Thymus (tissue), 11 donors: Measurements from ENCODE around the gene ETNK2. TPM values are rescaled to one million over a fixed set of nuclear protein-coding genes. Genes with fewer than 3 reads are reported as not detected.

Source experiments
- DNase-seq, 9 donors: peaks; one replicate each; pipeline ENCODE4 v3.0.0-alpha.2; 2013; ENCODE audit warnings: low spot score in 9 of 9, low read depth in 6 of 9, missing footprints in 1 of 9
- H3K27ac ChIP-seq, 2 donors: one replicate each; pipeline ENCODE4 v1.5.1; 2013; ENCODE audit warnings: control low read depth in 1 of 2, low read depth in 1 of 2, low read length in 1 of 2, mild to moderate bottlenecking in 1 of 2, moderate library complexity in 1 of 2
- H3K27me3 ChIP-seq, 2 donors: one replicate each; pipeline ENCODE4 v1.5.1; 2013; ENCODE audit warnings: low read length in 1 of 2; ENCODE audit not compliant: control insufficient read depth in 2 of 2, insufficient read depth in 1 of 2
- H3K36me3 ChIP-seq, 2 donors: one replicate each; pipeline ENCODE4 v1.5.1; 2013; ENCODE audit warnings: low read length in 1 of 2, mild to moderate bottlenecking in 1 of 2, moderate library complexity in 1 of 2; ENCODE audit not compliant: control insufficient read depth in 2 of 2, insufficient read depth in 2 of 2
- H3K4me1 ChIP-seq, 2 donors: one replicate each; pipeline ENCODE4 v1.5.1; 2013; ENCODE audit warnings: low read length in 2 of 2; ENCODE audit not compliant: control insufficient read depth in 2 of 2, insufficient read depth in 2 of 2
- H3K4me3 ChIP-seq, 2 donors: one replicate each; pipeline ENCODE4 v1.5.1; 2013; ENCODE audit warnings: low read length in 2 of 2, control low read depth in 1 of 2, mild to moderate bottlenecking in 1 of 2
- H3K9me3 ChIP-seq, 2 donors: one replicate each; pipeline ENCODE4 v1.5.1; 2013; ENCODE audit warnings: low read length in 1 of 2, mild to moderate bottlenecking in 1 of 2; ENCODE audit not compliant: control insufficient read depth in 2 of 2, insufficient read depth in 1 of 2
- WGBS: extraction: QIAGEN DNeasy Blood & Tissue Kit; methylation state at CpG from one replicate; pipeline ENCODE4 v1.1.7; 2013; 5-methylcytosine and 5-hydroxymethylcytosine counted together
- polyA plus RNA-seq: library from polyadenylated mRNA; stranded (reverse); fragments of 200-250 nt; gene quantifications from one replicate; pipeline ENCODE4 v1.2.3, GENCODE V29; 2013
- total RNA-seq: library from RNA; stranded (reverse); fragments of 120-200 nt; gene quantifications from one replicate; pipeline ENCODE4 v1.2.4, GENCODE V29; 2013
- donor health status: healthy.

Gene ETNK2
- total and polyA plus RNA-seq, 2 donors: 5.0 to 9.8 TPM

DNA sequence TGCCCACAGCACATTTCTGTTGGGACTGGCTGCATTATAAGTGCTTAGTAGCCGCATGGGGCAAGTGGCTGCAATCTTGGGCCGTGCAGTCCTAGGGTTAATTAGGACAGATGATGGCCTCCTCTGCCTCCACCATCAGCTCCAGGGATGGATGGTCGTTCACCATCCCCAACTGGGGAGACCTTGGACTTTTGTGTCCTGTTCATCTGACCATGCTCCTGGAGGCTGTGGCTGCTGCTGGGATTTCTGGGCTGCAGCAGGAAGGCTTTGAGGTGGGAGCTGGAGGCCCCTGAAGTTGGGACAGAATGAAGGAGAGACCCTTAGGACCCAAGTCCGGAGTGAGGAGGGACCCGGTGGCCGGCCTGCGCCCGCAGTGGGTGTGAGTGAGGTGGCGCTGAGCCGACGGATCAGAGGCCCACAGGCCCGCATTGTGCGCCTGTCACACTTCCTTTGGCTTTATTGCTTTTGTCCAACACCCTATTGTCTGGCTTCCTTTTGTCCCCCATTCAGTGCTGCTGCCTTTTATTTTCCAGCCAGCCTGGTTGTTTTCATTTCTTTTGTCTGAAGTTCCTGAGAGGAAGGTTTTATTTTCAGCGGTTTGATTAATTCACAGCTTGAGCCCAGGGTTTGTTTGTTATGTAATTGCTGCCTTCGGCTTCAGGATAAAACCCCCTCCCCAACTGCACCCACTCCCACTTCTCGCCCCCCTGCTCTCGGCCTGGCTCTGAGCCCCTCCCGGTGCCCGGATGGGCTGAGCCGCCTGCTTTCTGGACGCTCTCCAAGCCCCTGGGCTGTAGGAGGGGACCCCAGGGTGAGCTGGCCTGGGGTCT lies 43.3 kb downstream of the ETNK2 start:
- H3K27ac ChIP-seq: no peak overlapping the region
- no peaks in the 10 kb centered on the region for H3K27me3 ChIP-seq
- H3K9me3 ChIP-seq: no peaks in the 10 kb centered on the region
- WGBS: 88% methylated on average over 21 of the region's 21 CpGs
- H3K4me3 ChIP-seq: no peak overlapping the region
- H3K4me1 ChIP-seq: peaks cover 0 to 16% of the 10 kb centered on the region in 2 donors
- H3K36me3 ChIP-seq: no peaks in the 10 kb centered on the region
- DNase-seq: no peak

- Histone ChIP-seq H3K27ac (no peak overlapping the region), H3K4me3 (no peak overlapping the region), H3K36me3 (no peaks in the 10 kb centered on the region), H3K9me3 (no peaks in the 10 kb centered on the region), H3K27me3 (no peaks in the 10 kb centered on the region), H3K4me1 (peaks cover 0 to 22% of the 10 kb centered on the region in 2 donors)
- DNase-seq: no peak
- WGBS: over 99% methylated on average over 2 of the region's 2 CpGs
Observed at GRCh38 chr1:204107892-204108291, 44.0 kb downstream of the ETNK2 start.

DNA sequence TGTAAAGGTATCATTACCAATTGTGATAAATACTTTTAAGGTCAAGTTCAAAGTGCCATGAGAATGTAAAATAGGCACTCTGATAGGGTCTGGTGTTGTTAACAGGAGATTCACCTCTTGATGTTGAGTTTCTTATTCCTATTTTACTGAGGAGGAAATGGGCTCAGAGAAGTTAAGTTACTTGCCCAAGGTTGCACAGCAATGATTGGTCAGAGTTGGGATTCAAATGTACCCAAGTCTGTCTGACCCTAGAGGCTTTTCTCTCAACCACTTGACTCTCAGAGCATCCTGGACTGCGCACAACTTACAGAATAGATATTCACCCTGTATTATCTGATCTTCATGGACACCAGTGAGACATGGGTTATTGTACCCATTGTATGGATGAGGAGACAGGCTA lies 45.0 kb downstream of the ETNK2 start:
- no peak overlapping the region for H3K27ac ChIP-seq
- DNase-seq: no peak
- H3K27me3 ChIP-seq: peaks cover 0 to 3% of the 10 kb centered on the region in 2 donors
- no peaks in the 10 kb centered on the region for H3K36me3 ChIP-seq
- H3K4me1 ChIP-seq: peaks cover under 1 to 32% of the 10 kb centered on the region in 2 donors
- no peak overlapping the region for H3K4me3 ChIP-seq
- 93% methylated on average over 1 of the region's 1 CpG for WGBS
- H3K9me3 ChIP-seq: no peaks in the 10 kb centered on the region

DNA sequence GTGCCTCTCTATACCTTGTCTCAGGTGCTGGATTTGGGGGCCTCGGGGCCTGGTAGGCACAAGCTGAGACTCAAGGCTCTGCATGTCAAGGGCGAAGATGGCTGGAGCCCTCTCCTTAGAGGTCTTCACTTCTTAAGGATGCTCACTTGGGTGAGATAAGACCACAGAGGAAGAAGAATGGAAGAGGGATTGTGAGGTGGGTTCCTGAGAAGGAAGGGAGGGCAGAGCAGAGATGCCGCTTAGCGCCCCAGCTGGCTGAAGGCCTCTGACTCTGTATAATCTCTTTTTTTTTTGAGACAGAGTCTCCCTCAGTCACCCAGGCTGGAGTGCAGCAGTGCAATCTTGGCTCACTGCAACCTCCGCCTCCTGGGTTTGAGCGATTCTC lies 46.7 kb downstream of the ETNK2 start:
- DNase-seq: peak in 1 of 9 donors; percentile 35
- no peaks in the 10 kb centered on the region for H3K36me3 ChIP-seq
- H3K27ac ChIP-seq: no peak overlapping the region
- peaks cover 3 to 32% of the 10 kb centered on the region in 2 donors for H3K4me1 ChIP-seq
- H3K4me3 ChIP-seq: no peak overlapping the region
- peaks cover 0 to 5% of the 10 kb centered on the region in 2 donors for H3K27me3 ChIP-seq
- H3K9me3 ChIP-seq: no peaks in the 10 kb centered on the region
- 41% methylated on average over 6 of the region's 6 CpGs for WGBS

GRCh38 chr1:204104331-204105130 lies 47.3 kb downstream of the ETNK2 start:
- H3K4me1 ChIP-seq: peaks cover 3 to 32% of the 10 kb centered on the region in 2 donors
- H3K27ac ChIP-seq: no peak overlapping the region
- no peaks in the 10 kb centered on the region for H3K36me3 ChIP-seq
- DNase-seq: peak in 2 of 9 donors; percentile 23 to 34
- H3K4me3 ChIP-seq: no peak overlapping the region
- WGBS: 34% methylated on average over 14 of the region's 14 CpGs
- no peaks in the 10 kb centered on the region for H3K9me3 ChIP-seq
- H3K27me3 ChIP-seq: peaks cover 0 to 5% of the 10 kb centered on the region in 2 donors

- no peak overlapping the region for H3K4me3 ChIP-seq
- H3K27ac ChIP-seq: no peak overlapping the region
Observed at GRCh38 chr1:204103431-204103741, 48.5 kb downstream of the ETNK2 start.

DNA sequence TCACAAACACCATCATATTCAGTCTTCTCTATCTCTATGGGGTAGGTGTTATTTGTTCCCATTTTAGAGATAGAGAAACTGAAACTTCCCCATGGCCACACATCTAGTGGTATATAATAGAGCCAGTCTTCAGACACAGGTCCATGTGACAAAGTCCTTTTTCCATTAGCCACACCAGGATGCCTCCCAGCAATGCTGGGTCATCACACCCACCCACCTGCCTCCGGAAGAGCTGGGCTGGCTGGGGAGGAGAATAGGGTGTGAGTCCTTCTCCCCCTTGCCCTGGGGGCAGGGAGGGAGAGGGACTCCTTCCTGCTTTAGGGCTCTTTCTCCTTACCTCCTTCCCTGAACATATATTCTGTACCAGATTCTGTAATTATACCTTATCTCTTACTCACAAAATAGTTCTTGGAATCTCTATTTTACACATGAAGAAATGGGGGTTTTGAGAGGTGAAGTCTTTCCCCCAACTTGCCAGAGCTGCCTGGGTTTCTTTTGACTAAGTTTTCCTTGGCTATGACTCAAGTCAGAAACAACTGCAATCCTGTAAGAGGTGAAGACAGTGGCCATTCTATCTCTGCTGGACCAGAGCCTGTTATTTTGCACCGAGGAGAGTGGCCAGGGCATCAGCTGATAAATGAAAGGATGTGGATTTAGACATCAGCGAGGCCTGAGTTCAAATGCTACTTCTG lies 49.0 kb downstream of the ETNK2 start:
- DNase-seq: no peak
- Histone ChIP-seq H3K4me1 (peaks cover 3 to 32% of the 10 kb centered on the region in 2 donors), H3K4me3 (no peak overlapping the region), H3K9me3 (no peaks in the 10 kb centered on the region), H3K36me3 (no peaks in the 10 kb centered on the region), H3K27me3 (peaks cover 0 to 5% of the 10 kb centered on the region in 2 donors), H3K27ac (no peak overlapping the region)
- WGBS: 70% methylated on average over 3 of the region's 3 CpGs

More at GRCh38 chr1:204103431-204103741, 48.5 kb downstream of the ETNK2 start:
- DNase-seq: no peak
- Histone ChIP-seq H3K4me1 (peaks cover 3 to 32% of the 10 kb centered on the region in 2 donors), H3K9me3 (no peaks in the 10 kb centered on the region), H3K36me3 (no peaks in the 10 kb centered on the region), H3K27me3 (peaks cover 0 to 5% of the 10 kb centered on the region in 2 donors)
- WGBS: 93% methylated on average over 2 of the region's 2 CpGs

DNA sequence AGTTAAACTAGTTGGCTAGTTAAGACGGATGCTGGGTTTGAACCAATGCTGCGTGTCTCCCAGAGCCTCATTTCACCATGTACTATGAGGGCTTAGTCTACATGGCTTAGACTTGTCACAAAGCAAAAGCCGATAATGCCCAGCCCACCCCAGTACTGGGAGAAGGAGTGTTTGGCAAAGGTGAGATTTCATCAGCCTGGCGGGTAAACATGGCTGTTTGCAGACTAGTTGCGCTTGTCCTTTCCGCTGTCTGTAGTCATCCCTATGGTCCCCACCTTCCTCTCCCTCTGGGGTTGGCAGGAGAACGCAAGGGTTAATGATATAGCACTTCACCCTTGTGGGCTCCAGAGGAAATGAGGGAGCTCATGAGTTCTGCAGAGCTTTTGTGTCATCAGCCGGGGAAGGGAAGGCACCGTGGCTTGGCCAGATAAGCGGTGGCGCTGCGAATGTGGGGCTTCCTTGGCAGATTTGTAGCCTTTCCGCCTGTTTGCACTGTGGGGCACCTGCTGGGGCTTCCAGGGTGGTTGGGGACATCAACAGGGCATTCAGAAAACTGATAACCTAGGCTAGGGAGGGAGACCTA lies 49.7 kb downstream of the ETNK2 start:
- peak in 1 of 9 donors; percentile 49 for DNase-seq
- Histone ChIP-seq H3K27ac (no peak overlapping the region), H3K9me3 (no peaks in the 10 kb centered on the region), H3K27me3 (peaks cover 0 to 5% of the 10 kb centered on the region in 2 donors), H3K4me3 (no peak overlapping the region), H3K36me3 (no peaks in the 10 kb centered on the region), H3K4me1 (peaks cover 3 to 32% of the 10 kb centered on the region in 2 donors)
- WGBS: 30% methylated on average over 13 of the region's 13 CpGs
